ENCODE data around the gene MZT2A.
"Not testable (repeated sequence)": the region's sequence is repeated elsewhere in the genome, so short reads cannot be mapped to it uniquely, and the experiment has no call there.

MZT2A gene

GRCh38 chr2:131520526-131520925 is 28.3 kb upstream of the MZT2A start:
- DNase-seq (ENCODE audit: low spot score), result no peak

DNA sequence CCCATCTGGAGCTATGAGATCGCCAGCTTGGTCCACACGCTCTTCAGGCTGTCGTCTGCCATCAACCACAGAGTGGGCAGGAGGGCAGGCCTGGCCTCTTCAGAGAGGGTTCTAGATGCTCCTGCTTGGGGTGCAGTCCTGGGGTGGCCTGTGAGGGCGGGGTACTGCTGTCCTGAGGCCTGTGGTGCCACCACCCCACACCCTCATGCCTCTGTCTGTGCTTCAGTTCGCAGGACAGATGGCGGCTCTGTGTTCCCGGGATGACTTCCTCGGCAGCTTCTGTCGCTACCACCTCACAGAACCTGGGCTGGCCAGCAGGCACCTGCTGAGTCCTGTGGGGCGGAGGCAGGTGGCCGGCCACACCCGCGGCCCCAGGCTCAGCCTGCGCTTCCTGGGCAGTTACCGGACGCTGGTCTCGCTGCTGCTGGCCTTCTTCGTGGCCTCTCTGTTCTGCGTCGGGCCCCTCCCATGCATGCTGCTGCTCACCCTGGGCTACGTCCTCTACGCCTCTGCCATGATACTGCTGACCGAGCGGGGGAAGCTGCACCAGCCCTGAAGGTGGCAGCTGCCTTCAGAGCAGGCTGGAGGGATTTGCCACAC is 27.8 kb upstream of the MZT2A start:
- not testable (repeated sequence) for DNase-seq (ENCODE audit: low spot score)

DNA sequence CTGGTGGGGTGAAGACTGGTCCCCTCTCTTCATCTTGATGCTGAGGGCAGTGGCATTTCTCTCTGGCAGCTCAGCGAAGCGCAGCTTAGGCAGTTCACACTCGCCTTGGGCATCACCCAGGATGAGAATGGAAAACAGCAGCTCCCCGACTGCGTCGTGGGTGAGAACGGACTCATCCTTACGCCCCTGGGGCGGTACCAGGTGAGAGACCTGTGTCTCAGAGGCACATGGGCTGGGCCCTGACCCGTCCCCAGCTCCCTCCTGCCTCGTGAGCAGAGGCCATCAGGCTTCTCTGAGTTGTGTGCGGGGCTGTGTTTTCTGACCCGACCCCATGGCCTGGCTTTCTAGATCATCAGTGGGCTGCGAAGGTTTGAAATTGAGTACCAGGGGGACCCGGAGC is 27.3 kb upstream of the MZT2A start:
- no peak for DNase-seq (ENCODE audit: low spot score)

- not testable (repeated sequence) for DNase-seq (ENCODE audit: low spot score)
Observed at GRCh38 chr2:131518531-131518930, 26.3 kb upstream of the MZT2A start.

GRCh38 chr2:131517856-131518255 is 25.7 kb upstream of the MZT2A start:
- not testable (repeated sequence) for DNase-seq (ENCODE audit: low spot score)

DNA sequence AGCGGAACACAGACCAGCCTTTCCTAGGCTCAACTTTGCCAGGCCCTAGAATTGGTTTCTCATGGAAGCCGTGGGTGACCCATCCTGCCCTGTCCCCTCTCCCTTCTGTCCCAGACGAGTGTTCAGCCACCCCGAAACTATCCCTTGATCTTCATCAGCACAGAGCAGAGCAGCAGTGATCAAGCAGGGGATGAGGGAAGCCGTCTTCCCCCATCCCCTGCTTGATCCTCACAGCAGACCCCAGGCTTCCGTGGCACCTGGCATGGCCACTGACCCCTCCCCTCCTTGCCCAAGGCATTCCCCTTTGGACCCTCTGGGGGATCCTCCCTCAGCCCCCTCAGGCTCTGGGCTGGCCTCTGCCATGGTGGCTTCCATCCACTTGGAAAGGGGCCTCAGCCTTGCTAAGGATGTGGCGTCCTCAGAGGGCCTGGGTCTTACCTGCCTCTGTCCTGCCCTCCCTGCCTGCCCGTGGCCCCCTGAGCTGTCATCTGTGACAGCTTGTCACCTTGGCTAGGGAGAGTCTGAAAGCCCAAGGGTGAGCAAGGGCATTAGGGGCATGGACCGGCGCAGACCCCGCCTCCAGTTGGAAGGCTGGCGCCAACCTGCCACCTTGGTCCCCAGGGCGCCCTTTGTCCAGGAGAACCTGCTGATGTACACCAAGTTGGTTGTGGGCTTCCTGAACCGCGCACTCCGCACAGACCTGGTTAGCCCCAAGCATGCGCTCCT is 25.1 kb upstream of the MZT2A start:
- no peak for DNase-seq (ENCODE audit: low spot score)

DNA sequence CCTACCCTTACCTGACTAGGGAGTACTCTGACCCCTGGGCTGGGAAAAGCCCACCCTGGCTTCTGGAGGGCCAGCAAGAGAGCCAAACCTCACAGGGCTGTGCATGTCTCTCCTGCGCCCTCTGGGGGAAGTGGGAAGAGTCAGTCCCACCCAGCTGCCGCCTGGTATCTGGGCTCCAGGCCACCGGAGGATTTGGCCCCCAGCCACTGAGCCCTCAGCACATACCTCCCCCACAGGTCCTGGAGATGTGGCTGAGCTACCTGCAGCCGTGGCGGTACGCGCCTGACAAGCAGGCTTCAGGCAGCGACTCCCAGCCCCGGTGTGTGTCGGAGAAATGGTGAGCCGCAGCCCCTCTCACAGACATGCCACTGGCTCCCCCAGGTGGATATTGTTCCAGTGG is 24.4 kb upstream of the MZT2A start:
- not testable (repeated sequence) for DNase-seq (ENCODE audit: low spot score)

GRCh38 chr2:131516011-131516410 is 23.8 kb upstream of the MZT2A start:
- DNase-seq (ENCODE audit: low spot score), result no peak

- not testable (repeated sequence) for DNase-seq (ENCODE audit: low spot score)
Observed at GRCh38 chr2:131515235-131515634, 23.0 kb upstream of the MZT2A start.

- not testable (repeated sequence) for DNase-seq (ENCODE audit: low spot score)
Observed at GRCh38 chr2:131514408-131515166, 22.4 kb upstream of the MZT2A start.

DNA sequence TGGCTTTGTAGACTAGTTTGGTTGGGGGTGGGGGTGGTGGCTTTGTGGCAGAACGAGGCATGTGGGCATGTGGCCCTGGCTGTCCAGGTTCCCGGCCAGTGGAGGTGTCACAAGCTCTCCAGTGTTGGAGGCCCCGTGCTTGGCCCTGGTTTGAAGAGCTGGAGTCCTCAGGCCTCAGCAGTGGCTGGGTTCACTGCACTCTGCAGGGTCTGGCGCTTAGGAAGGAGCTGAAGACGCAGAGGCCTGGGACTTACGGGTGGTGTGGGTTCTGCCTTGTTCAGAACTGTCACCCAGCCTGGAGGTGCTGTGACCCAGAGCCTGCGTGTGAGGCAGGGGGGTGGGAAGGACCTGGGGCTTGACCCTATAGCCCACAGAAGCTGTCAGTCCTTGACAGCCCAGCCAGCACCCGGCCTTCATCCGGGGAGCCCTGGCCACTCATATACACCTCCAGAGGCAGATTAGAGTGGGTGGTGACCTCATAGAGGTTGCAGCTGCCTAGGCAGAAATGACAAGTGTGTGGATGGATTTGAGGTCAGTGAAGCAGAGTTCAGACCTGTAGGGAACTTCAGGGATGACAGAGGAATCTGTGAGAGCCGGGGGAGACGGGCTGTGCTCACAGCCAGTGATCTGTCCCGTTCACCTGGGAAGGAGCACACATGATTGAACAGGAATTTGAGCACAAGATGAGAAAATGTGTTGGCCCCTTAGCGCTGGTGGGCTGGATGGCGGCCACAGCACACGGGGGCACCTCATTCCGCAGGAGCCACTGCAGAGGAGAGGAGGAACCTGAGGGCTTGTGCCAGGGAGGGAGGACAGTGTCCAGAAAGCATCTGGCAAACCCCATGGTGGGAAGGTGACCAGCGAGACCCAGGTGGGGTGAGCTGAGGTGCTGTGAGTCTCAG is 20.0 kb upstream of the MZT2A start:
- DNase-seq (ENCODE audit: low spot score), result peak; percentile 24

DNA sequence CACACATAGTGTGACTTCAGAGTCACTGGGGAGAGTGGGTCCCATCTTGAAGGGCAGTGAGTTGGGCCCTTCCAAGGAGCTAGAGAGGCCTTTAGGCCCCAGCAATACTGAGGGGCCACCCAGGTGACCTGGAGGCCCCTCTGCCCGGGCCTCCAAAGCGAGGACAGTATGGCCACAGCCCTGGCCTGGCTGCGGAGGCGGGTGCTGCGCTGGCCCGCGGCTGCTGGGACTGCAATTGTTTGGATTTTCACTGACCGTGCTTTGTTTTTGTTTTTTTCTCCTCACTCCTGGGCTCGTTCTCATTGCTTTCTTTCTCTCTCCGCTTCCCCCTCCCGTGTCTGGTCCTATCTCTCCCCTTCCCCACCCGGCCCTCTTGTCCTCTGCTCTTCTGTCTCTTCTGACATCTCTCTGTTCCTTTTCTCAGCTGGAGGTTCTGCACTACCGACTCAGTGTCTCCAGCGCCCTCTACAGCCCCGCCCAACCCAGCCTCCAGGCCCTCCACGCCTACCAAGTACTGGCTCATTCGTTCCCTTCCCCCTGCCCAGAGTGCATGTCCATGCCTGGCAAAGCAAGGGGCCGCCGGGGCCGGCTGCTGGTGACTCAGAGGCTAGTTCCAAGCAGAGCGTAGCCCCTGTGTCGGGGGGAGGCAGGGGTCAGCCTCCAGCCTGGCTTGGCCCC is 19.2 kb upstream of the MZT2A start:
- peak; percentile 25 for DNase-seq (ENCODE audit: low spot score)

DNA sequence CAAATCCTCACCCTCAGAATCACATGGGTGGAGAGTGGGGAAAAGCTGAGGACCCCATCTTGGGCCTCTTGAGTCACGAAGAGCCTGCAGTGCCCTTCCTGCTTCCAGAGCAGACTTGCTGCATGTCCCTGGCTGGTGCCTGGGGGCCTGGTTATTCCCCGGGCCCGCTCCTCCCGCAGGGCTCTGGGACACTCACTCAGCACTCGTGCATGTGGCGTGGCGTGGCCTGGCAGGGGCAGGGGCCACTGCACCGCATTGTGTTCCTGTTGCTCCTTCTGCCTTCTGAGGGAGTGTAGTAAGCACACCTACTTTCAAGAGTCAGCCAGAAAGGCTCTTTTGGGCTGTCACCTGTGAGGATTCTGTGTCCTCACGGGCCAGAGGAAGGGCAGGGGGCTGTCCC is 17.4 kb upstream of the MZT2A start:
- no peak for DNase-seq (ENCODE audit: low spot score)

DNA sequence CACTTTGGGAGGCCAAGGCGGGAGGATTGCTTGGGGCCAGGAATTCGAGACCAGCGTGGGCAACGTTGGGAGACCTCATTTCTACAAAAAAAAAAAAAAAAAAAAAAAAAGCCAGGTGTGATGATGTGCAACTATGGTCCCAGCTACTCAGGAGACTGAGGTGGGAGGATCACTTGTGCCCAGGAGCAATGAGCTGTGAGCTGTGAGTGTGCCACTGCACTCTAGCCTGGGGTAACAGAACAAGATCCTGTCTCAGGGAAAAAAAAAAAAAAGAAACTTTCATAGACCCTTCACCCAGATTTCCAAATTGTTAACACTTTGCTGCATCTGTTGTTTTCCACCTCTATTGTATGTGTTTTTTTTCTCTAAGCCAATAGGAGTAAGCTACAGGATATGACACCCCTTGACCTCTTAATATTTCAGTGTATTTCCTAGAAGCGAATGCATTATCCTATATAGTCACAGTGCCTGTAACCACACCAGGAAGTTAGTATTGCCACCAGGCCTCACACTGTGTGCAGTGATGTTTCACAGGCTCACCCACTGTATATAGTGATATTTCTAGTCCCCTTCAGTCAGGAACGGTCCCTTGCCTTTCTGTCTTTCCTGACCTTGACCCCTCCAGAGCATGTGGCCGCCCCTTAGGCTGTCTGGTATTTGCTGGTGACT is 12.0 kb upstream of the MZT2A start:
- not testable (repeated sequence) for DNase-seq (ENCODE audit: low spot score)

- not testable (repeated sequence) for DNase-seq (ENCODE audit: low spot score)
Observed at GRCh38 chr2:131503587-131503986, 11.4 kb upstream of the MZT2A start.

- DNase-seq (ENCODE audit: low spot score), result peak; percentile 28
Observed at GRCh38 chr2:131498321-131498973, 6.2 kb upstream of the MZT2A start.

GRCh38 chr2:131495506-131495905 is 3.3 kb upstream of the MZT2A start:
- not testable (repeated sequence) for DNase-seq (ENCODE audit: low spot score)

DNA sequence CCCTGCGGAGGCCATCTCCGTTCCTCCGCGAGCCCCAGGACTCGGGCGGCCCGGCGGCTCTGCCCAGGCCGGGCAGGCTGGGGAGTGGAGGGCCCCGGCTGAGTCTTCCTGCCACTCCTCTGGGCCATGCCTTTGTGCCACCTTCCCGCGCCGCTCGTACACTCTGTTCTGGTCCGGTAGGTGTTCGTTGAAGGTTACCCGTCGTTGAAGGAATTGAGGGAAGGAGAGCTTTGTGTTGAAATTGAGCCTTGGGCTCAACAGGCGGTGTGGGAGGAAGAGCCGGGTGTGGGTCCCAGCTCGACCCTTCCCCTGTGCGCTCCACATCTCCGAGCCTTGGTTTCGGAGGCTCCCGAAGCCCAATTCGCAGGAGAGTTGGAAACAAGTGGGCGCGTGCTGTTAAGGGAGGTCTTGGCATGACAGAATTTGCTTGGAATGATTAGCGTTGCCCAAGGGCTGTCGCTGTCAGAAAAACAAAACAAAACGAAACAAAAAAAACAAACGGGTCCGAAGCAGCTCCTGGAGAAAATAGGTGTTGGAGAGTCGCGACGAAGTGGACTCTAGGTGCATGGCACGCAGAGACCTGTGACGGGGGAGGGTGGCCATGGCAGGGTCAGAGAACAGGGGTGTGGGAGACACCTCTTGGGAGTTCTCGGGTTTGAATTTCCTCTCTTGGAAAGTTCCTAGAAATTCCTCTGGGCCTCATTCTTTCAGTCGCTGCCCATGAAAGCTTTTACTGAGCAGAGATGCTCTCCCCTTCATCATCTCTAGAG is 1.2 kb upstream of the MZT2A start:
- DNase-seq (ENCODE audit: low spot score), result peak; percentile 21

GRCh38 chr2:131492418-131493198 is 411 bp upstream of the MZT2A start:
- peak; percentile 98 for DNase-seq (ENCODE audit: low spot score)

All from kidney tubule cell (primary cell).